Measurements from ENCODE around the gene VANGL1. TPM values are rescaled to one million over a fixed set of nuclear protein-coding genes. Genes with fewer than 3 reads are reported as not detected.

VANGL1 gene
- total RNA-seq, 2 experiments from 2014 or later = 3.0 to 3.4 TPM

DNA sequence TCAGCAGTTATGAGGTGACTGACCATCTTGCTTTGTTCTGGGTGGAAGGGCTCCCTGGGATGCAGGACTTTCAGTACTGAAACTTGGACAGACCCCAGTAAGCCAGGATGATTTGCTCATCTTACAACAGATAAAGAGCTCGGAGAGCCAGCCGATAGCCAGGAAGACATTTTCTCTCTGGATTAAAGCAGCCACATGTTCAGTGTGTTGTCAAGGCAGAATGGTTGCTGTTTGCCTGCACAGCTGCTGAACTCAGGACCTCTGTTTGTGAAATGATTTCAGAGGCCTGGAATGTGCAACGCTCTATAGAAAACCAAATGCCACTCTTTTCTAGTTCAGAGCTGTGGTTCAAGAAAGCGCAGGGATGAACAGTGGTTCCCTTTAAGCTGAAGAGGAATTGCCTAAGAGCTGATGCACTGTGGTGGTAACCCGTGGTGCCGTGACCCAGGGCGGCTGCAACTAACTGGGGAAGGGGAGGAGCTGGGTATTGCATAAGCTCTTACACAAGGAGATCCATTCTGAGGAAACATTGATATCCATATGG lies 86.0 kb downstream of the VANGL1 start:
- ChIA-PET CTCF (no interaction called here), POLR2A (interaction anchor here (0.6 kb wide), 1 partner anchor 224 kb away, joined by 3 read pairs; no protein-coding TSS in a partner anchor)
- H3K9me3 Mint-ChIP-seq (ENCODE audit: low read depth) = no peaks in the 10 kb centered on the region
- ATAC-seq (no peak), DNase-seq (no peak)
- H3K36me3 Mint-ChIP-seq (ENCODE audit: low read depth) = no peaks in the 10 kb centered on the region
- no peaks in the 10 kb centered on the region for H3K4me1 Mint-ChIP-seq
- H3K4me3 Mint-ChIP-seq = no peak overlapping the region
- peaks cover 2% of the 10 kb centered on the region for H3K27me3 Mint-ChIP-seq
- H3K27ac Mint-ChIP-seq = no peak overlapping the region
- intact Hi-C loops (cut with DNase I, micrococcal nuclease) = no loop called here

DNA sequence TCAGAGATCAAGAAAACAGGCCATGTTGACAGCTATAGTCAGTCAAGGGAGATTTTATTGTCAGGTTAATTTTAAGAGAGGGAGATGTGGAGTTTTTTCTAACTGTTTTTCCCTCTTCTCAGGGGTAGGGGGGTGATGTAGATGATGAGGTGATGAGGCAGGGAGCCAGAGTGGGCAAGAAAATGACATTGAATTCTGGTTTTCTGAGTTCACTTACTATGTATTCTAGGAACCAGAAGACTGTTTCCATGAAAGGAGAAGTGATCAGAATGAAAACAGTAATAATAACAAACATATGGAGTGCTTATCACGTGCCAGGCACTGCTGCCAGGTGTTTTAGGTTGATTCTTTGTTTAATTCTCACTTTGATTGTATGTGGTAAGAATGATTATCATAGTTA lies 86.6 kb downstream of the VANGL1 start:
- Mint-ChIP-seq H3K4me1 (no peaks in the 10 kb centered on the region), H3K27me3 (peaks cover 2% of the 10 kb centered on the region), H3K36me3 (ENCODE audit: low read depth) (no peaks in the 10 kb centered on the region), H3K27ac (no peak overlapping the region), H3K9me3 (ENCODE audit: low read depth) (no peaks in the 10 kb centered on the region), H3K4me3 (no peak overlapping the region)
- ChIA-PET CTCF (no interaction called here), POLR2A (interaction anchor here (0.6 kb wide), 1 partner anchor 223 kb away, joined by 3 read pairs; no protein-coding TSS in a partner anchor)
- DNase-seq (no peak), ATAC-seq (no peak)
- intact Hi-C loops (cut with DNase I, micrococcal nuclease) = no loop called here

GRCh38 chr1:115729756-115730155 lies 88.0 kb downstream of the VANGL1 start:
- no peaks in the 10 kb centered on the region for H3K4me1 Mint-ChIP-seq
- DNase-seq = no peak
- ChIA-PET POLR2A (no interaction called here), CTCF (no interaction called here)
- intact Hi-C loops (cut with DNase I, micrococcal nuclease) = no loop called here
- H3K27me3 Mint-ChIP-seq = peaks cover 2% of the 10 kb centered on the region
- H3K9me3 Mint-ChIP-seq (ENCODE audit: low read depth) = no peaks in the 10 kb centered on the region
- no peak for ATAC-seq
- H3K36me3 Mint-ChIP-seq (ENCODE audit: low read depth) = no peaks in the 10 kb centered on the region
- no peak overlapping the region for H3K27ac Mint-ChIP-seq
- H3K4me3 Mint-ChIP-seq = no peak overlapping the region

GRCh38 chr1:115732316-115732715 lies 90.5 kb downstream of the VANGL1 start:
- Mint-ChIP-seq H3K9me3 (ENCODE audit: low read depth) (no peaks in the 10 kb centered on the region), H3K4me1 (no peaks in the 10 kb centered on the region), H3K36me3 (ENCODE audit: low read depth) (no peaks in the 10 kb centered on the region), H3K27ac (no peak overlapping the region), H3K4me3 (no peak overlapping the region), H3K27me3 (peaks cover 2% of the 10 kb centered on the region)
- CTCF ChIA-PET = no interaction called here
- POLR2A ChIA-PET = no interaction called here
- intact Hi-C loops (cut with DNase I, micrococcal nuclease) = no loop called here
- ATAC-seq = no peak
- no peak for DNase-seq

DNA sequence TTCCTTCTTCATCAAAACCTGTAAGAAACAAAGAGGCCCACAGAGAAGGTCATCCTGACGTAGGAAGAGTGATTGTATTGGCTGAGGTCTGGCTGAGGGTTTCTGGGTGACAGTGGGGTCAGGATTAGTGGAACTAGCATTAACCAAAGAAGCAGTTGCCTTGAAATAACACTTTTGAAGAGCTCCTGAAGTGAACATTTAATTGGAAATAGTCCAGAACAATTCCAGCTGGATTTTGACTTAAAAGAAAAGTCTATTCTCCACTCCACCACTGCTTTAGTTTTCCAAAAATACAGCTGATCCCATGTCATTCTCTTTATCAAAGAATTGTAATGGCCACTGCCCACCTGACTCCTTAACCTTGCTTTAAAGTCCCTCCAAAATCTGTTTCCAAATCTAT lies 99.0 kb downstream of the VANGL1 start:
- ATAC-seq = no peak
- H3K27me3 Mint-ChIP-seq = peaks cover 9% of the 10 kb centered on the region
- intact Hi-C loops (cut with DNase I, micrococcal nuclease) = no loop called here
- H3K36me3 Mint-ChIP-seq (ENCODE audit: low read depth) = no peaks in the 10 kb centered on the region
- ChIA-PET POLR2A (no interaction called here), CTCF (no interaction called here)
- no peak overlapping the region for H3K4me3 Mint-ChIP-seq
- no peaks in the 10 kb centered on the region for H3K9me3 Mint-ChIP-seq (ENCODE audit: low read depth)
- DNase-seq = no peak
- H3K27ac Mint-ChIP-seq = no peak overlapping the region
- no peaks in the 10 kb centered on the region for H3K4me1 Mint-ChIP-seq

DNA sequence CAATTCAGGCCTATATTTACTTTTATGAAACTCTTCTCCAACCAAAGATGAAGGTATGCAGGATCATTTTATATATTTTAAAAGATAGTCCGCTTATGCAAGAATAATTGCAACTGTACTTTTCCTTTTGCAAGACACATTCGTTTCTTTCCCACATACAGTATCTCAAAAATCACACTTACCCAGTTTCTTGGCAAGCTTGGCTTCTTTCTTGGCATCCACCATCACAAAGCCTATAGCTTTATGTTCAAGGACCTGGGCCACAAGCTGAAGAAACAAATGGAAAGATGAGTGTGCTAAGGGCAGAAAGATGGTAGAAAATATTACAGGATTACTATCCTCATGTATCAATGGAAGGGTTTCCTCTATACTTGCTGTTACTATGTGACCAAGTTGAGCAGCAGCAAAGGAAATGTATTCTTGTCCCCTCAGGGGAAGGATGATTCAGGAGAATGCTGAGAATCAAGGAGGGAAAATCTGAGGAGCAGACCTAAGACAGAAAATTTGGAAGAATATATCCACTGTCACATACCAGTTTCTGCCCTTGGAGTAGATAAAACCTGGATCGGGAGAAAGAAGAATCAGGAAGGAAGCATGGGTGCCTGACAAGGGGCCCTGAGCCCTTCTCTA lies 103.0 kb downstream of the VANGL1 start:
- intact Hi-C loops (cut with DNase I, micrococcal nuclease) = no loop called here
- no peaks in the 10 kb centered on the region for H3K4me1 Mint-ChIP-seq
- ChIA-PET POLR2A (no interaction called here), CTCF (no interaction called here)
- H3K27me3 Mint-ChIP-seq = peaks cover 15% of the 10 kb centered on the region
- no peaks in the 10 kb centered on the region for H3K36me3 Mint-ChIP-seq (ENCODE audit: low read depth)
- no peaks in the 10 kb centered on the region for H3K9me3 Mint-ChIP-seq (ENCODE audit: low read depth)
- H3K27ac Mint-ChIP-seq = no peak overlapping the region
- DNase-seq = no peak
- ATAC-seq = no peak
- no peak overlapping the region for H3K4me3 Mint-ChIP-seq

DNA sequence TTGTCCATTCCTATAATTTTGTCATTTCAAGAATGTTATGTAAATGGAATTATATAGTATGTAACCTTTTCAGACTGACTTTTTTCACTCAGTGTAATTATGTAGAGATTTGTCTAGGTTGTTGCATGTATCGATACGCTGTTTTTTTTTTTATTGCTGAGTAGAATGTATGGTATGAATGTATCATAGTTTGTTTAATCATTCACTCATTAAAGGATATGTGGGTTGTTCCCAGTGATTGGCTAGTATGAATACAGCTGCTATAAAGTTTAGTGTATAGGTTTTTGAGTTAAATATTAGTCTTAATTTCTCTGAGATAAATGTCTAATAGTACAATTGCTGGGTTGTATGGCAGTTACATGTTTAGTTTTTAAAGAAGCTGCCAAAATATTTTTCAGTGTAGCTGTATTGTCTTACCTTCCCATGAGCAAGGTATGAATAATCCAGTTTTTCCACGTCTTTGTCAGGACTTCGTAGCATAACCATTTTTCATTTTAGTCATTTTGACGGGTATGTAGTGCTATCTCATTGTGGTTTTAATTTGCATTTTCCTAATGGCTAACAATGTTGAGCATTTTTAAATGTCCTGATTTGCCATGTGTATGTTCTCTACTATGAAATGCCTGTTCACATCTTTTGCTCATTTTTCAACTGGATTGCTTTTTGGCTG lies 104.4 kb downstream of the VANGL1 start:
- intact Hi-C loops (cut with DNase I, micrococcal nuclease) = no loop called here
- CTCF ChIA-PET = no interaction called here
- POLR2A ChIA-PET = no interaction called here

More for the DNA sequence above, 104.4 kb downstream of the VANGL1 start:
- H3K27me3 Mint-ChIP-seq = peaks cover 17% of the 10 kb centered on the region
- H3K4me3 Mint-ChIP-seq = no peak overlapping the region
- DNase-seq (no peak), ATAC-seq (no peak)
- H3K4me1 Mint-ChIP-seq = no peaks in the 10 kb centered on the region
- no peak overlapping the region for H3K27ac Mint-ChIP-seq
- no peaks in the 10 kb centered on the region for H3K9me3 Mint-ChIP-seq (ENCODE audit: low read depth)
- no peaks in the 10 kb centered on the region for H3K36me3 Mint-ChIP-seq (ENCODE audit: low read depth)

Other genes with a start within 250 kb of the VANGL1 start
- not detected for gene CASQ2, start 126.7 kb downstream of the VANGL1 start, total RNA-seq
- gene NHLH2, start 199.2 kb downstream of the VANGL1 start, total RNA-seq = not detected

Data from activated CD4-positive, alpha-beta T cell treated with anti-CD3 and anti-CD28 coated beads for 36 hours (primary cell).